Measurements from ENCODE around the gene DENND2A.
"Not testable (repeated sequence)": the region's sequence is repeated elsewhere in the genome, so short reads cannot be mapped to it uniquely, and the experiment has no call there.

The DENND2A gene

GRCh38 chr7:140653319-140654108 is 12.9 kb upstream of the DENND2A start:
- no peak for TF ChIP-seq JUND (IDR thresholded peaks at IDR 0.05; ENCODE audit: low read depth)
- in situ Hi-C loops (cut with HindIII; ENCODE audit: low pct_unique_long_range_greater_than_20kb, low sequenced_read_pairs) = no loop called here
- peak; percentile 46 to 82 for DNase-seq (ENCODE audit: low read depth in 1 of 2, low spot score in 1 of 2)

GRCh38 chr7:140650367-140650766 is 9.8 kb upstream of the DENND2A start:
- in situ Hi-C loops (cut with HindIII; ENCODE audit: low pct_unique_long_range_greater_than_20kb, low sequenced_read_pairs) = no loop called here

GRCh38 chr7:140649556-140650205 is 9.1 kb upstream of the DENND2A start:
- DNase-seq (ENCODE audit: low read depth in 1 of 2, low spot score in 1 of 2) = no peak
- no peak for TF ChIP-seq JUND (IDR thresholded peaks at IDR 0.05; ENCODE audit: low read depth)
- in situ Hi-C loops (cut with HindIII; ENCODE audit: low pct_unique_long_range_greater_than_20kb, low sequenced_read_pairs) = no loop called here

More at GRCh38 chr7:140650367-140650766, 9.8 kb upstream of the DENND2A start:
- no peak for DNase-seq (ENCODE audit: low read depth in 1 of 2, low spot score in 1 of 2)
- TF ChIP-seq JUND (IDR thresholded peaks at IDR 0.05; ENCODE audit: low read depth) = no peak

DNA sequence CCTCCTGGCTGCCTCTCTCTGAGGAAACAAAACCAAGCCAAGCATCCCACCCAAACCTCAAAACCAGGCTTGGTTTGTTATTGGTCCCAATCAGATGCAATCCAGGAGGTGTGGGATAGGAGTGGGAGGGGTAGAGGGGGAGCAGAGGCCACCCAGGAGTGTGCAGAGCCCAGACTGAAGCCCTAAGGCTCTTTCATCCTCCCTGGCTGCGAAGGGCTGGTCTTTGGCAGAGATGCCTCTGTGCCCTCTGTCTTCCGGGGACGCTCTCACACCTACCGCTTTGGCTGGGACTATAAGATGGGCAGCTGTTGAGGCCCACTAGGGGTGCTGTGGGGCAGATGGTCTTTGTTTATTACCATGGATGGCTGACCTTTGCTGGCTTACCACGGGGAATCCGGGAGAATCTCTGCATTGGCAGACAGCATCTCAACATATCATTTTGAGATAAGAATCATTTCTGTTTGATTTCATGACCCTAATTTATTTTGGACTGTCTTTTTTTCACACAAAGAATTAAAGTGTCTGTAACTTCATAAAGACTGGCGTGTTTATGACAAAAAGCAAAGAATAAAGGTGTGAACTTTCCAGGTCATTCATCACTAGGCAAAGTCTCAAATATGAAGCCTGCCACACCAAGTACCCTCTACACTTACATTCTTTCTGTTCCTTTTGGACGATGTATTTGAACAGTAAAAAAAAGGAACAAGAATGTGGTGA is 6.5 kb upstream of the DENND2A start:
- peak; percentile 34 to 46 for DNase-seq (ENCODE audit: low read depth in 1 of 2, low spot score in 1 of 2)
- in situ Hi-C loops (cut with HindIII; ENCODE audit: low pct_unique_long_range_greater_than_20kb, low sequenced_read_pairs) = no loop called here
- TF ChIP-seq JUND (IDR thresholded peaks at IDR 0.05; ENCODE audit: low read depth) = no peak

DNA sequence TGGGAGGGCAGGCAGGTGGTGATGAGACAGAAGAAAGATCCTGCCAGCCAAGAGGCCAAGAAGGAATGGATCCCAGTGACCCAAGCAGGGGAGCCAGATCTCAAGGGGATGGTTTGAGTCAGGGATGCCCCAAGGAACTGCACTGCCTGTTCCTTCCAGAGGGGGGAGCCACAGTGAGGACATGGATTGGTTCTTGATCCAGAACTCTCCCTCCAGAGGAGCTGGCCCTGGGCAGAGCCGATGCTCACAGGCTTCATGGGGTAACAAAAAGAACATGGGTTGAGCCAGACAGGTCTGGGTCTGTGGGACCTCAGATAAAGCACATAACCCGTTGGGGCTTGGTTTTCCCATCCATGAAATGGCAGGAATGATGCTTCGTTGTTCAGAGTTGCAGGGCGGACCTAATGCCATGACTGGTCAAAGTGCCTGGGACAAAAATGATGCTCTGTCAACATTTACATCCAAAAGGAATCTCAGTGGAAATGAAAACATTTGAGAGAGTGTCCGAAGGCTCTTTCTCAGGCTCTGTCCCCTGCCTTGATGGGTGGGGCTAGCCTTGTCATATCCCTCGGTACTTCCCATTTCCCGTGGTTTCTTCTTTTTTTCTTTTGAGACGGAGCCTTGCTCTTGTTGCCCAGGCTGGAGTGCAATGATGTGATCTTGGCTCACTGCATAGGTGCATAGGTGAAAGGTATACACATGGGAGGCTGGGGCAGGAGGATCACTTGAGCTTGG is 4.7 kb upstream of the DENND2A start:
- DNase-seq (ENCODE audit: low read depth in 1 of 2, low spot score in 1 of 2) = no peak
- in situ Hi-C loops (cut with HindIII; ENCODE audit: low pct_unique_long_range_greater_than_20kb, low sequenced_read_pairs) = no loop called here
- no peak for TF ChIP-seq JUND (IDR thresholded peaks at IDR 0.05; ENCODE audit: low read depth)

- in situ Hi-C loops (cut with HindIII; ENCODE audit: low pct_unique_long_range_greater_than_20kb, low sequenced_read_pairs); DNase-seq (ENCODE audit: low read depth in 1 of 2, low spot score in 1 of 2): not testable (repeated sequence)
These were observed 4.1 kb upstream of the DENND2A start for GRCh38 chr7:140644761-140645160.

DNA sequence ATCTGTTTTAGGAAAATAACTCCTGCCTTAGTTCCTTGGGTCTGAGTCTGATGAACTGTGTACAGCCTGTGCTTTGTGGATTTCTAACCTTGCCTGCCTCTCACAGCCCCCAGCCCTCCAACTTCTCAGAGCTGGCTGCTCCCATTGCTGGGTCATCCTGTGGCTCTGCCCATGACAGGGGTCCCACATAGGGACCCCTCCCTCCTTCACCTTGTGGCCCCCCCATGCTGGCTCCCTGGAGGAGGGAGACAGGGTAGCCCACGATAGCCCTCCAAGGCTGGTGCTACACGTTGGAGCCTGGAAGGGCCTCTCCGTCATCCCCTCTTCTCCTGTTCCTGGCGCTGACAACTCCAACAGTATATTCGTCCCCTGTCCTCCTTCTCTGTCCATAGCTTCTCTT is 2.8 kb upstream of the DENND2A start:
- in situ Hi-C loops (cut with HindIII; ENCODE audit: low pct_unique_long_range_greater_than_20kb, low sequenced_read_pairs) = no loop called here
- no peak for DNase-seq (ENCODE audit: low read depth in 1 of 2, low spot score in 1 of 2)

GRCh38 chr7:140641524-140642195 is 1.0 kb upstream of the DENND2A start:
- in situ Hi-C loops (cut with HindIII; ENCODE audit: low pct_unique_long_range_greater_than_20kb, low sequenced_read_pairs) = no loop called here
- DNase-seq (ENCODE audit: low read depth in 1 of 2, low spot score in 1 of 2) = no peak
- TF ChIP-seq JUND (IDR thresholded peaks at IDR 0.05; ENCODE audit: low read depth) = no peak

More for the DNA sequence above, 2.8 kb upstream of the DENND2A start:
- no peak for TF ChIP-seq JUND (IDR thresholded peaks at IDR 0.05; ENCODE audit: low read depth)

DNA sequence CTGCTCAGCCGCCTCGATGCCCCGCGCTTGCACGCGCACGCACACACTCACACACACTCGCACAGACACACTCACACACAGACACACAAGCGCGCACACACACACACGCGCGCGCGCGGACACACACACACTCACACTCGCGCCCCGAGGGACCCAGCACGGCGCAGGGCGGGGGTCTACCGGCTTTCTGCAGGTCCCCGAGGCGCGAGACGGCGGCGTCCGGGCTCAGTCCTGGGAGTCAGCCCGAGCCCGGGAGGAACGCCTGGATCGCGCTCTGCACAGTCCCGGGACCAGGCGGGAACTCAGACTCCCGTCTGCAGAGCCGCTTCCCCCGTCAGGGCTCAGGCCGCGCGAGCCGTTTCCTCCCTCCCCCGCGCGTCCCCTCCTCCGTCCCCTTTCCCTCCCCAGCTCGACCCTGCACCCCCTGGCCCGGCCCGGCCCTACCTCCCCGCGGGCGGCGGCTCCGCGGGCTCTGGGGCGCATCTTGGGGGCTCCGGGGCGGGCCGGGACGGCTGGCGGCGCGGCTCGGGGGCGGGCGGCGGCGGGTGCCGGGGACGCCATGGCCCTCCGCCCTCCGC is 464 bp downstream of the DENND2A start:
- no peak for DNase-seq (ENCODE audit: low read depth in 1 of 2, low spot score in 1 of 2)
- in situ Hi-C loops (cut with HindIII; ENCODE audit: low pct_unique_long_range_greater_than_20kb, low sequenced_read_pairs) = no loop called here
- no peak for TF ChIP-seq JUND (IDR thresholded peaks at IDR 0.05; ENCODE audit: low read depth)

GRCh38 chr7:140639366-140640053 is 1.1 kb downstream of the DENND2A start:
- TF ChIP-seq JUND (IDR thresholded peaks at IDR 0.05; ENCODE audit: low read depth) = no peak
- in situ Hi-C loops (cut with HindIII; ENCODE audit: low pct_unique_long_range_greater_than_20kb, low sequenced_read_pairs) = no loop called here
- DNase-seq (ENCODE audit: low read depth in 1 of 2, low spot score in 1 of 2) = no peak

GRCh38 chr7:140638173-140638791 is 2.3 kb downstream of the DENND2A start:
- peak in 1 of 2 experiments; percentile 6 for DNase-seq (ENCODE audit: low read depth in 1 of 2, low spot score in 1 of 2)
- in situ Hi-C loops (cut with HindIII; ENCODE audit: low pct_unique_long_range_greater_than_20kb, low sequenced_read_pairs) = no loop called here
- no peak for TF ChIP-seq JUND (IDR thresholded peaks at IDR 0.05; ENCODE audit: low read depth)
